GM21526 (cell line): Measurements from ENCODE around the gene SMDT1.
"Not testable (repeated sequence)": the region's sequence is repeated elsewhere in the genome, so short reads cannot be mapped to it uniquely, and the experiment has no call there.

Experiments used
- ATAC-seq: cut with Tn5 transposase; IDR thresholded peaks from one replicate; pipeline ENCODE4 v1.9.1; 2021; ENCODE audit warnings: moderate library complexity; ENCODE audit not compliant: unreplicated experiment, low FRiP score

SMDT1 gene

GRCh38 chr22:42108848-42109247 lies 29.3 kb downstream of the SMDT1 start:
- ATAC-seq, result no peak

- ATAC-seq, result no peak
Measured at GRCh38 chr22:42111798-42112197, 32.3 kb downstream of the SMDT1 start.

DNA sequence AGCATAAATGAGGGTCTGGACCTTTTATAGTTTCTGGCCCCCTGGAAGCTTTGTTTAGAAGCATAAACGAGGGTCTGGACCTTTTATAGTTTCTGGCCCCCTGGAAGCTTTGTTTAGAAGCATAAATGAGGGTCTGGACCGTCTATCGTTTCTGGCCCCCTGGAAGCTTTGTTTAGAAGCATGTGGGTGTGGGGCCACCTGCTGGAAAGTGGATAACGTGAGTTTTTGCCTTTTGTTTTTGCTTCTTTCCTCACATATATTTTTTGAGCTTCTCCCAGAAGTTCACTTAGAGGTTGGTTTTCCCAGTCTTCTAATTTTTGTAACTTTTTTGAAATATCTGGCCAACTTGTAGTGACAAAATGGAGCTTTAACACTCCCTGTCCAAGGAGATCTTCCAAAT lies 33.3 kb downstream of the SMDT1 start:
- not testable (repeated sequence) for ATAC-seq

DNA sequence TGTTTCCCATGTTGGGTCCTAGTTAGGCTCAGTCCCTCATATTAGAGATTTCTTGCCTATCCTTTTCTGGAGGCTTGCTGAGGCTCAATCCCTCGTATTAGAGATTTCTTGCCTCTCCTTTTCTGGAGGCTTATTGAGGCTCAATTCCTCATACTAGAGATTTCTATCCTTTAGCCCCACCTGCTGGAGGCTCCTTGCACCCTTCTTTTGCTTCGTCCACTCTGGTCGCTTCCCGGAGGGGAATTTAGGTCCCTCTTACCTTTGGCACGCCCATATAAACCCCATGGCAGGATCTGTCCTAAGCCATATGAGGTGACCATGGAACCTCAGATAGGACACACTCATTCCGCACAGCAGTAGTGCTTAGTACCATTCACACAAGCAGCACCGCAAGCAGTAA lies 35.2 kb downstream of the SMDT1 start:
- ATAC-seq, result no peak

DNA sequence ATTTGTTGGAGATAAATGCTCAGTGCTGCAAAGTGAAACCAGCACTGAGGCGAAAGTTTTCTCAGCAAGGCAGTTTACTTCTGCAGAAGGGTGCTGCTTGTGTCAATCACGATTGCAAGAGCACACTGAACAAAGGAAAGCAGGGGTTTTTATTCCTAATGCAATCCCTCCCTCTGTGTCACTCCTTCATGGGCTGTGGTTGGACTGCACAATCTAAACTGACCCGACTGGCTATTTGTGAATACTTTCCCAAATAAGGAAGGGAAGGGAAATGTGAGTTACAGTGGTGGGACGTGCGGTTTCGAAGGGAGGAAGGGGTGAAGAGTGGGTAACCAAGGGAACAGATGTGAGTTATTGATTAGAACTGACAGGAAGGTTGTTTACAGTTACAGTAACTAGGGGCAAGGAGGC lies 35.9 kb downstream of the SMDT1 start:
- ATAC-seq, result not testable (repeated sequence)

DNA sequence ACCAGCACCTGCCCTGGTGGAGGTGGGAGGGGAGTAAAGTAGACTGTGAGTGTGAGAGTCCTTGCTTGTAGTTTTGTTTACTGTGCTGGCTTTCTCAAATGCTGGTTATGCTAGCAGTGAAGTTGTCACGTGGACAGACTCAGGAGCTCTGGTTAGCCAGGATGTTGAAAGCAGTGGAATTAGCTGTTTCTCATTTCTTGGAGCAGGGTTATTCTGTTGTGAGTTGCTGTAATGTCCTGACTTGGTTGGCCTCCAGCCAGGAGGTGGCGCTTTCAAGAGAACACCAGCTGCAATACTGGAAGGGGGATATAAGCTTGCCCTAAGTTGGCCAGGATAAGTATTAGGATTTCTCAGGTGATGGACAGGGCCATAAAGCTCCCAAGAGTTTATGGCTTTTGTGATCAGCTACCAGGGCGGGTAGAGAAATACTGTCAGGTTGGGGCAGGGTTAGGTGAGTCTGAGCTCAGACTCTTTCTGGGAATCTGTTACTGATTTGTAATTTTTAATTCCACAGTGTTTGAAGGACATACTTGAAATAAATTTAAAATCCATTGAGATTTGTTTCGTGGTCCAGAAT lies 37.4 kb downstream of the SMDT1 start:
- no peak for ATAC-seq

DNA sequence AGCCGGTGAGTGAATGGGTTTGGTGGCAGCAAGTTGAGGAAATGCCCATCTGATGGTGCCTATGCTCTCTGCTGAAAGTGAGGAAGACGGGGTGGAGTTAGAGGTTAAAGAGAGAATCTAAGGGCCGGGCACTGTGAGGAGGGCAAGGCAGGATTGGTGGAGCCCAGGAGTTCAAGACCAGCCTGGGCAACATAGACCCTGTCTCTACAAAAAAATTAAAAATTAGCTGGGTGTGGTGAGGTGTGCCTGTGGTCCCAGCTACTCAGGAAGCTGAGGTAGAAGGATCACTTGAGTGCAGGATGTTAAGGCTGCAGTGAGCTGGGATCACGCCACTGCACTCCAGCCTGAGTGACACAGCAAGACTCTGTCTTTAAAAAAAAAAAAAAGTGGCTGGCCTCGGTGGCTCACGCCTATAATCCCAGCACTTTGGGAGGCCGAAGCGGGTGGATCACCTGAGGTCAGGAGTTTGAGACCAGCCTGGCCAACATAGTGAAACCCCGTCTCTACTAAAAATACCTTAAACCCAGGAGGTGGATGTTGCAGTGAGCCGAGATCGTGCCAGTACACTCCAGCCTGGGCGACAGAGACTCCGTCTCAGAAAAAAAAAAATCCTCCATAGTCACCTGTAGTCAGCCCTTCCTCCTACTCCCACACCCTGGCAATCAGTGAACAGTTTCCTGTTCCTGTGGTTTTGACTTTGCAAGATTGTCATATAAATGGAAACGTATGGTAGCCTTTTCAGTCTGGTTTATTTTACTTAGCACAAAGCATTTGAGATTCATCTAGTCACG lies 40.9 kb downstream of the SMDT1 start:
- ATAC-seq, result not testable (repeated sequence)

DNA sequence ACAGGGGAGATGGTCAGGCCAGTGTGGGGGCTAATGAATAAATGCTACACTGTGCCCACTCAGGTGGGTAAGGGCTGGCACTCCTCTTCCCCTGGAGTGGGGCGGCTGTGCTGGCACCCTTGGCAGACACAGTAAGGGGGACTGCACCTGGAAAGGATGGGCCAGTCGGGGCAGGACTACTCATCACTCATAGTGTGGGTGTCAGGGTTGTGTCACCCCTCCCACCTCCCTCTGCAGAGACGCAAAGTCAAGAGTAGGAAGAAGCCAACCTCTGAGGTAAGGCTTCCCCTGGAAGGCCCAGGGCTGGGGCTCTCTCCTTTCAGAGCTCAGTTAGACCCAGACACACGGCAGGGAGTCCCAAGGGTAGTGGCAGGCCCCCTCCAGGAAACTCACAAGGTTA lies 44.0 kb downstream of the SMDT1 start:
- ATAC-seq, result not testable (repeated sequence)

DNA sequence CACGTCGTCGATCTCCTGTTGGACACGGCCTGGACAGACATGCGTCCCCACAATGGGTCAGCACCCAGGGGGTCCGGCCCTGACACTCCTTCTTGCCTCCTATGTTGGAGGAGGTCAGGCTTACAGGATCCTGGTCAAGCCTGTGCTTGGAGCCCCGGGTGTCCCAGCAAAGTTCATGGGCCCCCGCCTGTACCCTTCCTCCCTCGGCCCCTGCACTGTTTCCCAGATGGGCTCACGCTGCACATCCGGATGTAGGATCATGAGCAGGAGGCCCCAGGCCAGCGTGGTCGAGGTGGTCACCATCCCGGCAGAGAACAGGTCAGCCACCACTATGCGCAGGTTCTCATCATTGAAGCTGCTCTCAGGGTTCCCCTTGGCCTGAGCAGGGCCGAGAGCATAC lies 48.1 kb downstream of the SMDT1 start:
- no peak for ATAC-seq

GRCh38 chr22:42128007-42128406 lies 48.5 kb downstream of the SMDT1 start:
- ATAC-seq, result not testable (repeated sequence)

GRCh38 chr22:42128776-42129694 lies 49.5 kb downstream of the SMDT1 start:
- not testable (repeated sequence) for ATAC-seq

DNA sequence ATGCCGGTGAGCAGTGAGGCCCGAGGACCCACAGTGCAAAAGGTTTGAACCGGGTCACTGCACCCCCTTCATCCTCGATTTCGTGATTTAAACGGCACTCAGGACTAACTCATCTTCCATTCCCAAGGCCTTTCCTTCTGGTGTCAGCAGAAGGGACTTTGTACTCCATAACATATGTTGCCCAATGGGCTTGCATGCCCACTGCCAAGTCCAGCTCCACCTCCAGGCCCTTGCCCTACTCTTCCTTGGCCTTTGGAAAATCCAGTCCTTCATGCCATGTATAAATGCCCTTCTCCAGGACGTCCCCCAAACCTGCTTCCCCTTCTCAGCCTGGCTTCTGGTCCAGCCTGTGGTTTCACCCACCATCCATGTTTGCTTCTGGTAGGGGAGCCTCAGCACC lies 50.7 kb downstream of the SMDT1 start:
- not testable (repeated sequence) for ATAC-seq

- ATAC-seq, result not testable (repeated sequence)
Measured at GRCh38 chr22:42130639-42131431, 51.3 kb downstream of the SMDT1 start, which contains the start of gene CYP2D6. Gene CYP2D6, minus strand, starts transcription at chr22:42130810. Its CDS starts 19 bp downstream, at chr22:42130791.

DNA sequence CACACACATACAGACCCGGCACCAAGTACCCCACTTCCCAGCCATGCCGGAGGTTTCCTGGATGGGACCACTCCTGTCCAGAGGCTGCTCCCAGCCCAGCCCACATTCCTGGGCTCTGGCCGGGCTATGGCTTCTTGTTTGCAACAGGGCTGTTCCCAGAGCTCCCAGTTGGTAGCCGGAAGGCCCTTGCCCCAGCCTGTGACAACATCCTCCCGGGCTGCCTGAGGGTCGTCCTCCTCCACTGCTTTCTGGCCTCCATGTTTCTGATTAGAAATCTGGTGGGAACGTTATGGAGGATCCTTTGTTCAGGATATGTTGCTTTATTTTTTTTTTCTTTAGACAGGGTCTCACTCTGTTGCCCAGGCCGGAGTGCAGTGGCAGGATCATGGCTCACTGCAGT lies 52.1 kb downstream of the SMDT1 start:
- no peak for ATAC-seq

GRCh38 chr22:42132457-42132856 lies 53.0 kb downstream of the SMDT1 start:
- no peak for ATAC-seq
